ENCODE data around the gene RBM4. TPM values are rescaled to one million over a fixed set of nuclear protein-coding genes. Genes with fewer than 3 reads are reported as not detected.

RBM4 gene
- total and polyA plus RNA-seq, 9 of the 15 experiments (the other 6 are each of a cell fraction or from before 2014, with no cell fraction given), result 81.6 to 233 (median 122) TPM

DNA sequence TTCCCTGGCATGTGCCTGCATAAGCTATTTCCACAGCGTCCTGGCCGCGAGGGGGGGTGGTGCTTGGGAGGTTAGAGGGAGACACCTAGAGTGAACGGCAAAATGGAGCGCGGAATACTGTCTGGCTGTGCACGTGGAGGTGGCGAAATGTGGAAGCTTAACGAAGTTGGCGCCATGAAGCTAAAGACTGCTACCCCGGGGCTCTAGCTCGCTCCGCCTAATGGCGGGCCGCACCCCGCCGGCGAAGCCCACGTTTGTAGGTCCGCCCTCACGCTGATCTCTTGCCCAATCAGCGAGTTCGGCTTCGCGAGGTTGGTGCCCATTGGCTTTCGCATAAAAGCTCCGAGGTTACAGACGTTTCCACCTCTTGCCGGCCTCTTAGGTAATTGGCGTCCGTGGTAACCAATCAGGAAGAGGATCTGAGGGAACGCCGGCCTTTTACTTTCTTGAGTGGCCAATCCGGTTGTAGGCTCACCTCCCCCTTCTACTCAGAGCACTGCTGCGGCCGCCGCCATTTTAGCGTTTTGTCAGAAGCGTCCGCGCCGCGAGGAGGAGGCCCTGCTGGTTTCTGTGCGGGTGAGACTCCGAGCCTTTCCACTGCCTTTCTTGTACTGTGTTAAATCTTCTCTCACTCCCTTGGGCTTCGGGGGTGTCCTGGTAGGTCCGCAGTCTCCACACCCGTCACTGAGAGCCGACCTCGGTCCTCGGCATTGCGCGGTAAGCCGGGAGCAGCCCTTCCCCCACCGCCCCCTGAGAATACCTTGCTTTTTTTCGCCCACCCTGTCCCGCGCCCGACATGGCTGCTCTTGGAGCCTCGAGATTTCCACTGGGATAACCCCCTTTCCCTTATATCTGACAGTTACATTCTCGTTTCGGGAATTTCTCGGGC lies at the start of gene RBM4 (continued):
- TF ChIP-seq, protein P1, sequence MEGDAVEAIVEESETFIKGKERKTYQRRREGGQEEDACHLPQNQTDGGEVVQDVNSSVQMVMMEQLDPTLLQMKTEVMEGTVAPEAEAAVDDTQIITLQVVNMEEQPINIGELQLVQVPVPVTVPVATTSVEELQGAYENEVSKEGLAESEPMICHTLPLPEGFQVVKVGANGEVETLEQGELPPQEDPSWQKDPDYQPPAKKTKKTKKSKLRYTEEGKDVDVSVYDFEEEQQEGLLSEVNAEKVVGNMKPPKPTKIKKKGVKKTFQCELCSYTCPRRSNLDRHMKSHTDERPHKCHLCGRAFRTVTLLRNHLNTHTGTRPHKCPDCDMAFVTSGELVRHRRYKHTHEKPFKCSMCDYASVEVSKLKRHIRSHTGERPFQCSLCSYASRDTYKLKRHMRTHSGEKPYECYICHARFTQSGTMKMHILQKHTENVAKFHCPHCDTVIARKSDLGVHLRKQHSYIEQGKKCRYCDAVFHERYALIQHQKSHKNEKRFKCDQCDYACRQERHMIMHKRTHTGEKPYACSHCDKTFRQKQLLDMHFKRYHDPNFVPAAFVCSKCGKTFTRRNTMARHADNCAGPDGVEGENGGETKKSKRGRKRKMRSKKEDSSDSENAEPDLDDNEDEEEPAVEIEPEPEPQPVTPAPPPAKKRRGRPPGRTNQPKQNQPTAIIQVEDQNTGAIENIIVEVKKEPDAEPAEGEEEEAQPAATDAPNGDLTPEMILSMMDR (IDR thresholded peaks at IDR 0.05 in 2 of 3, conservative IDR thresholded peaks at IDR 0.05 in 1 of 3; ENCODE audit: insufficient read depth in 2 of 3, low read depth in 1 of 3, low read length in 3 of 3), result peak in 1 of 3 experiments; percentile 28; a peak in 1 of 6 replicates
- TF ChIP-seq TCF7L2 (IDR thresholded peaks at IDR 0.05; ENCODE audit: low read depth, low read length) (no peak), MECOM (CRISPR knock-in tag; IDR thresholded peaks at IDR 0.05) (no peak), PHF8 (IDR thresholded peaks at IDR 0.05; ENCODE audit: borderline replicate concordance, low read length) (peak; percentile 81; the same call in 1 of the 2 replicates), KDM5B (IDR thresholded peaks at IDR 0.05; ENCODE audit: insufficient replicate concordance, low read depth, low read length) (peak; percentile 87), SMAD3 (CRISPR knock-in tag; conservative IDR thresholded peaks at IDR 0.05) (no peak), MCM3 (IDR thresholded peaks at IDR 0.05) (no peak), ZNF707 (CRISPR knock-in tag; conservative IDR thresholded peaks at IDR 0.05) (no peak), ZNF134 (CRISPR knock-in tag; conservative IDR thresholded peaks at IDR 0.05) (peak; percentile 64), ZNF133 (CRISPR knock-in tag; IDR thresholded peaks at IDR 0.05) (no peak), EP300 (IDR thresholded peaks at IDR 0.05; ENCODE audit: low read length) (no peak), ZNF224 (CRISPR knock-in tag; IDR thresholded peaks at IDR 0.05) (no peak), EP400 (IDR thresholded peaks at IDR 0.05) (peak; percentile 96), CBX3 (IDR thresholded peaks at IDR 0.05; ENCODE audit: borderline replicate concordance in 1 of 2, low read length in 2 of 2) (no peak)
- TF ChIP-seq, protein P2, sequence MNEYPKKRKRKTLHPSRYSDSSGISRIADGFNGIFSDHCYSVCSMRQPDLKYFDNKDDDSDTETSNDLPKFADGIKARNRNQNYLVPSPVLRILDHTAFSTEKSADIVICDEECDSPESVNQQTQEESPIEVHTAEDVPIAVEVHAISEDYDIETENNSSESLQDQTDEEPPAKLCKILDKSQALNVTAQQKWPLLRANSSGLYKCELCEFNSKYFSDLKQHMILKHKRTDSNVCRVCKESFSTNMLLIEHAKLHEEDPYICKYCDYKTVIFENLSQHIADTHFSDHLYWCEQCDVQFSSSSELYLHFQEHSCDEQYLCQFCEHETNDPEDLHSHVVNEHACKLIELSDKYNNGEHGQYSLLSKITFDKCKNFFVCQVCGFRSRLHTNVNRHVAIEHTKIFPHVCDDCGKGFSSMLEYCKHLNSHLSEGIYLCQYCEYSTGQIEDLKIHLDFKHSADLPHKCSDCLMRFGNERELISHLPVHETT (CRISPR knock-in tag; conservative IDR thresholded peaks at IDR 0.05 in 1 of 2, IDR thresholded peaks at IDR 0.05 in 1 of 2), result no peak
- TF ChIP-seq, protein P3, sequence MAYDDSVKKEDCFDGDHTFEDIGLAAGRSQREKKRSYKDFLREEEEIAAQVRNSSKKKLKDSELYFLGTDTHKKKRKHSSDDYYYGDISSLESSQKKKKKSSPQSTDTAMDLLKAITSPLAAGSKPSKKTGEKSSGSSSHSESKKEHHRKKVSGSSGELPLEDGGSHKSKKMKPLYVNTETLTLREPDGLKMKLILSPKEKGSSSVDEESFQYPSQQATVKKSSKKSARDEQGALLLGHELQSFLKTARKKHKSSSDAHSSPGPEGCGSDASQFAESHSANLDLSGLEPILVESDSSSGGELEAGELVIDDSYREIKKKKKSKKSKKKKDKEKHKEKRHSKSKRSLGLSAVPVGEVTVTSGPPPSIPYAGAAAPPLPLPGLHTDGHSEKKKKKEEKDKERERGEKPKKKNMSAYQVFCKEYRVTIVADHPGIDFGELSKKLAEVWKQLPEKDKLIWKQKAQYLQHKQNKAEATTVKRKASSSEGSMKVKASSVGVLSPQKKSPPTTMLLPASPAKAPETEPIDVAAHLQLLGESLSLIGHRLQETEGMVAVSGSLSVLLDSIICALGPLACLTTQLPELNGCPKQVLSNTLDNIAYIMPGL (CRISPR knock-in tag; IDR thresholded peaks at IDR 0.05), result no peak
- TF ChIP-seq, protein P4, sequence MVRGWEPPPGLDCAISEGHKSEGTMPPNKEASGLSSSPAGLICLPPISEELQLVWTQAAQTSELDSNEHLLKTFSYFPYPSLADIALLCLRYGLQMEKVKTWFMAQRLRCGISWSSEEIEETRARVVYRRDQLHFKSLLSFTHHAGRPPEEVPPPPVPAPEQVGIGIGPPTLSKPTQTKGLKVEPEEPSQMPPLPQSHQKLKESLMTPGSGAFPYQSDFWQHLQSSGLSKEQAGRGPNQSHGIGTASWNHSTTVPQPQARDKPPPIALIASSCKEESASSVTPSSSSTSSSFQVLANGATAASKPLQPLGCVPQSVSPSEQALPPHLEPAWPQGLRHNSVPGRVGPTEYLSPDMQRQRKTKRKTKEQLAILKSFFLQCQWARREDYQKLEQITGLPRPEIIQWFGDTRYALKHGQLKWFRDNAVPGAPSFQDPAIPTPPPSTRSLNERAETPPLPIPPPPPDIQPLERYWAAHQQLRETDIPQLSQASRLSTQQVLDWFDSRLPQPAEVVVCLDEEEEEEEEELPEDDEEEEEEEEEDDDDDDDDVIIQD (CRISPR knock-in tag; IDR thresholded peaks at IDR 0.05), result no peak
- TF ChIP-seq, protein P5, sequence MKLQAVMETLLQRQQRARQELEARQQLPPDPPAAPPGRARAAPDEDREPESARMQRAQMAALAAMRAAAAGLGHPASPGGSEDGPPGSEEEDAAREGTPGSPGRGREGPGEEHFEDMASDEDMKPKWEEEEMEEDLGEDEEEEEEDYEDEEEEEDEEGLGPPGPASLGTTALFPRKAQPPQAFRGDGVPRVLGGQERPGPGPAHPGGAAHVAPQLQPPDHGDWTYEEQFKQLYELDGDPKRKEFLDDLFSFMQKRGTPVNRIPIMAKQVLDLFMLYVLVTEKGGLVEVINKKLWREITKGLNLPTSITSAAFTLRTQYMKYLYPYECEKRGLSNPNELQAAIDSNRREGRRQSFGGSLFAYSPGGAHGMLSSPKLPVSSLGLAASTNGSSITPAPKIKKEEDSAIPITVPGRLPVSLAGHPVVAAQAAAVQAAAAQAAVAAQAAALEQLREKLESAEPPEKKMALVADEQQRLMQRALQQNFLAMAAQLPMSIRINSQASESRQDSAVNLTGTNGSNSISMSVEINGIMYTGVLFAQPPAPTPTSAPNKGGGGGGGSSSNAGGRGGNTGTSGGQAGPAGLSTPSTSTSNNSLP (IDR thresholded peaks at IDR 0.05; ENCODE audit: borderline replicate concordance, low read depth, low read length), result no peak
